Astrocyte of the hippocampus (primary cell): ENCODE data around the gene TASOR2.

Experiments used
- DNase-seq: peaks from one replicate; pipeline ENCODE4 v3.0.0; 2011; ENCODE audit warnings: low read depth, low spot score

TASOR2 gene

GRCh38 chr10:5684318-5684970, at the start of gene TASOR2:
Gene TASOR2, plus strand, starts transcription at chr10:5684838. Its CDS starts 35,805 bp downstream, at chr10:5720643.
- peak; percentile 99 for DNase-seq

- no peak for DNase-seq
Observed at GRCh38 chr10:5634918-5635317, 49.7 kb upstream of the TASOR2 start.

GRCh38 chr10:5638494-5638893, 46.1 kb upstream of the TASOR2 start:
- no peak for DNase-seq

- no peak for DNase-seq
Observed at GRCh38 chr10:5639066-5639465, 45.6 kb upstream of the TASOR2 start.

GRCh38 chr10:5640036-5640435, 44.6 kb upstream of the TASOR2 start:
- DNase-seq, result no peak

GRCh38 chr10:5640501-5640900, 44.1 kb upstream of the TASOR2 start:
- DNase-seq, result no peak

- no peak for DNase-seq
Observed at GRCh38 chr10:5641501-5641900, 43.1 kb upstream of the TASOR2 start.

GRCh38 chr10:5643346-5644067, 41.1 kb upstream of the TASOR2 start:
- no peak for DNase-seq

GRCh38 chr10:5644930-5645329, 39.7 kb upstream of the TASOR2 start:
- no peak for DNase-seq

- no peak for DNase-seq
Observed at GRCh38 chr10:5645375-5645774, 39.3 kb upstream of the TASOR2 start.

- DNase-seq, result no peak
Observed at GRCh38 chr10:5645944-5646617, 38.6 kb upstream of the TASOR2 start.

- DNase-seq, result no peak
Observed at GRCh38 chr10:5647507-5648240, 37.0 kb upstream of the TASOR2 start.

GRCh38 chr10:5648494-5649457, 35.9 kb upstream of the TASOR2 start:
- DNase-seq, result no peak

- no peak for DNase-seq
Observed at GRCh38 chr10:5649746-5650145, 34.9 kb upstream of the TASOR2 start.

GRCh38 chr10:5650664-5651387, 33.8 kb upstream of the TASOR2 start:
- no peak for DNase-seq

GRCh38 chr10:5651388-5651764, 33.3 kb upstream of the TASOR2 start:
- no peak for DNase-seq

GRCh38 chr10:5652746-5653145, 31.9 kb upstream of the TASOR2 start:
- no peak for DNase-seq

- DNase-seq, result no peak
Observed at GRCh38 chr10:5654218-5654755, 30.4 kb upstream of the TASOR2 start.

- DNase-seq, result no peak
Observed at GRCh38 chr10:5655121-5655520, 29.5 kb upstream of the TASOR2 start.
